Heart left ventricle (tissue), 16 donors: ENCODE data around the gene CHN1. TPM values are rescaled to one million over a fixed set of nuclear protein-coding genes. Genes with fewer than 3 reads are reported as not detected.

Source experiments
- ATAC-seq, 4 donors: fragments of 200-7000 bp; cut with Tn5 transposase; one replicate each; pipeline ENCODE4 v1.9.1; 2020 to 2022; ENCODE audit warnings: moderate library complexity in 4 of 4, mild to moderate bottlenecking in 3 of 4, moderate number of reproducible peaks in 1 of 4
- DNase-seq, 5 donors: peaks; one replicate each; pipeline ENCODE4 v3.0.0-alpha.2; 2020
- H3K27ac ChIP-seq, 12 donors: fragments of 200-600 bp; sonication (generic) in 4 of 12; one replicate each; pipeline versions ENCODE4 v1.5.0 to v1.8.0; 2016 to 2022; ENCODE audit warnings: mild to moderate bottlenecking in 2 of 12
- H3K27me3 ChIP-seq, 9 donors: fragments of 200-600 bp; sonication (generic) in 2 of 9; one replicate each; pipeline versions ENCODE4 v1.5.1 to v1.8.0; 2016 to 2022; ENCODE audit warnings: mild to moderate bottlenecking in 3 of 9
- H3K36me3 ChIP-seq, 9 donors: fragments of 200-600 bp; sonication (generic) in 2 of 9; one replicate each; pipeline versions ENCODE4 v1.5.0 to v1.8.0; 2018 to 2022; ENCODE audit warnings: mild to moderate bottlenecking in 2 of 9
- H3K4me1 ChIP-seq, 12 donors: fragments of 200-600 bp; sonication (generic) in 4 of 12; one replicate each; pipeline versions ENCODE4 v1.5.0 to v1.8.0; 2016 to 2022; ENCODE audit warnings: mild to moderate bottlenecking in 3 of 12
- H3K4me3 ChIP-seq, 12 donors: fragments of 200-600 bp; sonication (generic) in 4 of 12; one replicate each; pipeline versions ENCODE4 v1.5.0 to v1.8.0; 2017 to 2022; ENCODE audit warnings: mild to moderate bottlenecking in 9 of 12, moderate library complexity in 4 of 12
- H3K9me3 ChIP-seq, 12 donors: fragments of 200-600 bp; sonication (generic) in 4 of 12; one replicate each; pipeline versions ENCODE4 v1.5.0 to v1.8.0; 2016 to 2022; ENCODE audit warnings: mild to moderate bottlenecking in 1 of 12
- CTCF ChIP-seq, 12 donors: fragments of 200-600 bp; sonication (generic) in 4 of 12; IDR thresholded peaks; one replicate each; pipeline versions ENCODE4 v1.5.0 to v1.8.0; 2018 to 2022; ENCODE audit warnings: antibody characterized with exemption in 12 of 12, mild to moderate bottlenecking in 5 of 12
- POLR2A ChIP-seq, 2 donors: fragments of 450-650 bp; IDR thresholded peaks; one replicate each; pipeline ENCODE4 v1.6.1; 2017; ENCODE audit warnings: antibody characterized with exemption in 2 of 2, mild to moderate bottlenecking in 2 of 2, moderate library complexity in 2 of 2
- WGBS, 4 donors: extraction: QIAGEN DNeasy Blood & Tissue Kit in 2 of 4; methylation state at CpG; one replicate each; pipeline versions ENCODE4 v1.1.5 to v1.1.7; 2013 to 2018; 5-methylcytosine and 5-hydroxymethylcytosine counted together
- intact Hi-C, 10 donors: fragments of 100-400 bp; cut with DNase I; formaldehyde crosslinking; loops; one replicate each; pipeline versions ENCODE4 v1.11.1 to v1.14.2; 2022
- polyA plus RNA-seq, 2 donors: library from polyadenylated mRNA; stranded (reverse); fragments of 200-250 nt; gene quantifications; one replicate each; pipeline ENCODE4 v1.2.3, GENCODE V29; 2013
- total RNA-seq, 9 donors: library from RNA; depleted of rRNA in 2 of 9; stranded (reverse); fragments of >200 nt in 2 of 9; fragmentation: NEBNext Ultra II Directional in 3 of 9; extraction: Animal tissue kit (Norgen Biotek cat#: 25700) in 3 of 9; gene quantifications; one replicate each; pipeline versions ENCODE4 v1.1.0 to v1.2.4, GENCODE V29; 2016 to 2023
- donor health status: ischemic (EF 13 %, LVEDD 7.1; RV severe dilation, severe dysfunction).
- donor health status: healthy with polysubstance abuse.
- donor health status: DM: no; HTN: yes; CAD: no.
- donor health status: DM: no; HTN: no; CAD: no.
- donor health status: ischemic (EF 25% LVEDD 6.9; RV normal size, moderate dysfunction).
- donor health status: ischemic (EF 25% LVEDD 5.7; RV mildly dilated, moderate dysfunction).
- donor health status: healthy.
- donor health status: DM: yes; HTN: yes; CAD: no.
- donor health status: ischemic (EF 35%, LVEDD 5.7; RV mildly dilated, moderate dysfunction).
- donor health status: nonischemic (EF 11% LVEDD 7.7; RV severe dilation, severe dysfunction).
- donor health status: DM: yes; HTN: yes; CAD: no.
- donor health status: PGD.
- donor health status: ischemic (EF 29% LVEDD 5.4; RV normal size, mild dysfunction).
- donor health status: nonischemic (EF 23%, LVEDD 6.1; RV moderate dilation, normal function).

Gene CHN1
- total and polyA plus RNA-seq, 11 donors, result 6.9 to 24.3 (median 19.2) TPM

- H3K4me3 ChIP-seq, result no peak overlapping the region
- H3K4me1 ChIP-seq, result peaks cover 0 to 55% (median 42%) of the 10 kb centered on the region in 12 donors
- peak overlapping the region in 6 of 12 donors; percentile 17 to 70 (median 60) for H3K27ac ChIP-seq
- no peaks in the 10 kb centered on the region for H3K9me3 ChIP-seq
- DNase-seq (no peak), ATAC-seq (no peak)
- H3K27me3 ChIP-seq, result no peaks in the 10 kb centered on the region
- TF ChIP-seq POLR2A (IDR thresholded peaks at IDR 0.05) (no peak), CTCF (IDR thresholded peaks at IDR 0.05) (no peak)
- intact Hi-C loops, result no loop called here
- WGBS, 4 donors, result 36 to 50% (median 41%) methylated on average over 2 of the region's 2 CpGs
- peaks cover 0 to 10% (median 0%) of the 10 kb centered on the region in 9 donors for H3K36me3 ChIP-seq
Measured at GRCh38 chr2:174826051-174826450, 179.1 kb downstream of the CHN1 start.

- Histone ChIP-seq H3K4me3 (no peak overlapping the region), H3K27ac (peak overlapping the region in 1 of 12 donors; percentile 21), H3K9me3 (no peaks in the 10 kb centered on the region), H3K27me3 (no peaks in the 10 kb centered on the region), H3K4me1 (peaks cover 0 to 51% (median 37%) of the 10 kb centered on the region in 12 donors), H3K36me3 (peaks cover 0 to 19% (median 0%) of the 10 kb centered on the region in 9 donors)
- intact Hi-C loops, result no loop called here
- no peak for DNase-seq
- TF ChIP-seq POLR2A (IDR thresholded peaks at IDR 0.05), result no peak
- TF ChIP-seq CTCF (IDR thresholded peaks at IDR 0.05), result no peak
- ATAC-seq, result peak in 2 of 4 donors; percentile 38 to 58
Measured at GRCh38 chr2:174824068-174824467, 181.1 kb downstream of the CHN1 start.

DNA sequence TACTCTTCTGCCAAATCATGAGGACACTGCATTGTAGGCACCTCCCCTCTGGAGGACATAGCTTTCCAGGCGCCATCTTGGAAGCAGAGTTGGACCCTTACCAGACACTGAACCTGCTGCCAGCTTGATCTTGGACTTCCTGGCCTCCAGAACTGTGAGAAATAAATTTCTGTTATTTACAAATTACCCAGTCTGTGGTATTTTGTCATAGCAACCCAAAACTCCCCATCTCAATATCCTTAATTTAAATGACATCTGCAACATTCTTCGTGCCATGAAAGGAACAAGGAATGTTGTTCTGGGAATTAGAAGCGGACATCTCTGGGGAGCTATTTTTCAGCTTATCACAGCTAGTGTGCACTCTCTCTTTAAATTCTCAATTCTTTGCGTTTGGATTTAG lies 183.6 kb downstream of the CHN1 start:
- ATAC-seq, result no peak
- Histone ChIP-seq H3K36me3 (peaks cover 0 to 19% (median 0%) of the 10 kb centered on the region in 9 donors), H3K4me1 (peaks cover 0 to 27% (median 16%) of the 10 kb centered on the region in 12 donors), H3K4me3 (no peak overlapping the region), H3K9me3 (no peaks in the 10 kb centered on the region), H3K27me3 (no peaks in the 10 kb centered on the region), H3K27ac (no peak overlapping the region)
- intact Hi-C loops, result no loop called here
- TF ChIP-seq CTCF (IDR thresholded peaks at IDR 0.05) (no peak), POLR2A (IDR thresholded peaks at IDR 0.05) (no peak)
- DNase-seq, result no peak
- WGBS, 4 donors, result 68 to 81% (median 77%) methylated on average over 4 of the region's 4 CpGs

- TF ChIP-seq POLR2A (IDR thresholded peaks at IDR 0.05), result no peak
- no peak for TF ChIP-seq CTCF (IDR thresholded peaks at IDR 0.05)
- Histone ChIP-seq H3K4me3 (no peak overlapping the region), H3K9me3 (no peaks in the 10 kb centered on the region), H3K36me3 (peaks cover 0 to 19% (median 0%) of the 10 kb centered on the region in 9 donors), H3K4me1 (peaks cover 0 to 14% (median 4%) of the 10 kb centered on the region in 12 donors), H3K27ac (no peak overlapping the region), H3K27me3 (no peaks in the 10 kb centered on the region)
- WGBS, 4 donors, result 89 to 98% (median 93%) methylated on average over 6 of the region's 6 CpGs
- intact Hi-C loops, result no loop called here
- no peak for ATAC-seq
- DNase-seq, result no peak
Measured at GRCh38 chr2:174820361-174820760, 184.8 kb downstream of the CHN1 start.
